Esophagus squamous epithelium (tissue), 4 donors: ENCODE data around the gene DIP2A.

Source experiments
- POLR2A ChIP-seq, 4 donors: fragments of 450-650 bp; IDR thresholded peaks; one replicate each; pipeline ENCODE4 v1.6.1; 2017; ENCODE audit warnings: antibody characterized with exemption in 4 of 4, mild to moderate bottlenecking in 4 of 4, moderate library complexity in 3 of 4
- TF ChIP-seq, protein P1 (sequence below), 6 experiments: fragments of 450-650 bp in 4 of 6; fragments of 200-600 bp in 2 of 6; sonication (generic) in 2 of 6; IDR thresholded peaks; one replicate each; pipeline ENCODE4 v1.5.1; 2016 to 2019; ENCODE audit warnings: antibody characterized with exemption in 6 of 6, mild to moderate bottlenecking in 4 of 6, moderate library complexity in 4 of 6

DNA sequence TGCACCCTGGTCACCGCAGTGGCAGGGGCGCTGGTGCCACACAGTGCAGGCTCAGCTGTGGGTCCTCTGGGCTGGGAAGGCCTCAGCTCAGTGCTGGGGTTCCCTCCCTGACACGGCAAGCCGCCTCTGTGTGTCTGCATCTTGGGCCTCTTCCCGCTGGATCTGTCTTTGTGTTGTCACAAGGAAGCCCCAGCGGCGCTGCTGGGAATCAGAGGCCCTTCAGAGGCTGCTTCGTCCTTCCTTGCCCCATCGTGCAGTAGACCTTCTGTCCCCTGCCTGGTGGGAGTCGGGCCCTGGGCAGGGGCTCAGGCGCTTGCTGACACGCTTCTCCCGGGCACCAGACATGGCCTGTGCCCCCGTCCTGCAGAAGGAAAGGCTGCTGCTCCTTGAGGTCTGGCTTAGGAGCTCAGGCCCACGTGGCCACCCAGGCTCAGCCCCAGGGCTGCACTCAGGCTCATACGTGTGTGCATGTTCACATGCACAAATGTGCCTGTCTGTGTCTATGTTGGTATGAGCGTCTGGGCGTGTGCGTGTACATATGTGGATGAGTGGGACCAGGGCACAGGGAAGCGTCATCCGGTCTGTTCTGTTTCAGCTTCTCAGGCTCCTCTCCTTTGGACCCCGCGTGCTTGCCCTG is 24.3 kb upstream of the DIP2A start:
- no peak for TF ChIP-seq POLR2A (IDR thresholded peaks at IDR 0.05)
- TF ChIP-seq, protein P1, sequence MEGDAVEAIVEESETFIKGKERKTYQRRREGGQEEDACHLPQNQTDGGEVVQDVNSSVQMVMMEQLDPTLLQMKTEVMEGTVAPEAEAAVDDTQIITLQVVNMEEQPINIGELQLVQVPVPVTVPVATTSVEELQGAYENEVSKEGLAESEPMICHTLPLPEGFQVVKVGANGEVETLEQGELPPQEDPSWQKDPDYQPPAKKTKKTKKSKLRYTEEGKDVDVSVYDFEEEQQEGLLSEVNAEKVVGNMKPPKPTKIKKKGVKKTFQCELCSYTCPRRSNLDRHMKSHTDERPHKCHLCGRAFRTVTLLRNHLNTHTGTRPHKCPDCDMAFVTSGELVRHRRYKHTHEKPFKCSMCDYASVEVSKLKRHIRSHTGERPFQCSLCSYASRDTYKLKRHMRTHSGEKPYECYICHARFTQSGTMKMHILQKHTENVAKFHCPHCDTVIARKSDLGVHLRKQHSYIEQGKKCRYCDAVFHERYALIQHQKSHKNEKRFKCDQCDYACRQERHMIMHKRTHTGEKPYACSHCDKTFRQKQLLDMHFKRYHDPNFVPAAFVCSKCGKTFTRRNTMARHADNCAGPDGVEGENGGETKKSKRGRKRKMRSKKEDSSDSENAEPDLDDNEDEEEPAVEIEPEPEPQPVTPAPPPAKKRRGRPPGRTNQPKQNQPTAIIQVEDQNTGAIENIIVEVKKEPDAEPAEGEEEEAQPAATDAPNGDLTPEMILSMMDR (IDR thresholded peaks at IDR 0.05), result no peak
